Measurements from ENCODE around the gene CD160.
"Not testable (repeated sequence)": the region's sequence is repeated elsewhere in the genome, so short reads cannot be mapped to it uniquely, and the experiment has no call there.

CD160 gene

DNA sequence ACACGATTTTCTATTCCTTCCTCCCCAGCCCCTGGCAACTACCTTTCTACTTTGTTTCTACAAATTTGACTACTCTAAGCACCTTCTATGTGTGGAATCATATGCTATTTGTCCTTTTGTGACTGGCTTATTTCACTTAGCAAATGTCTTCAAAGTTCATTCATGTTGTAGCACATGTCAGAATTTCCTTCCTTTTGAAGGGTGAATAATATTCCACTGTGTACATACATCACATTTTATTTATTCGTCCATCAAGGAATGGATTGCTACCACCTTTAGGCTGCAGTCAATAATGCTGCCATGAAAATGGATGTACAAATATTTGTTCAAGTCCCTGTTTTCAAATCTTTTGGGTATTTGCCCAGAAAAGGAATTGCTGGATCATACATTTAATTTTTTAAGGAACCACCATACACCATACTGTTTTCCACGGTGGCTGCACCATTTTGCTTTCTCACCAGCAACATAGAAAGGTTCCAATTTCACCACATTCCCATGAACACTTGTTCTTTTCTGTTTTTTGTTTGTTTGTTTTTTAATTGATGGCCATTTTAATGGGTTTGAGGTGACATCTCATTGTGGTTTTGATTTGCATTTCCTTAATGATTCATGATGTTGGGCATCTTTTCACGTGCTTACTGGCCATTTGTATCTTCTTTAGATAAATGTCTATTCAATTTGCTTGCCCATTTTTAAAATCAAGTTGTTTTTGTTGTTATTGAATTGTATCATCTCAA lies 8.8 kb upstream of the CD160 start:
- no peak for DNase-seq

DNA sequence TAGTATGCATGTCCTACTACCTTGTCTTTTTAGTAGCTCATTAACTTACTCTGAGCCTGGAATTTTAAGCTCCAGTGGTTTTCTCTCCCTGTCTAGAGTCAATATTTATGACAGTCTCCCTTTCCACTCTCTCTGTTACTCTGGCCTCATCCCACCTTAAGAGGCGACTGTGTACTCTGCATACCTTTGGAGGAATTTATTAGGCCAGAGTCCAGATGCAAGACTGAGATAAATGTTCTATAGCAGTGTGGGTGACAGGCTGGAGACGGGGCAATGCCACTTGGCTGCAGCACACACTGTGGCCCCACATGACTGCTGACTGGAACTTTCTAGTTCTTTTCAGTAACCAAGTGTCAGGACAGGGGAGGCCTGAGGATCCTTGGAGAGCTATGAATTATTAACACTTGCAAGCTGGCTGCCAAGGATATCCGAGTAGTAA lies 8.1 kb upstream of the CD160 start:
- no peak for DNase-seq

DNA sequence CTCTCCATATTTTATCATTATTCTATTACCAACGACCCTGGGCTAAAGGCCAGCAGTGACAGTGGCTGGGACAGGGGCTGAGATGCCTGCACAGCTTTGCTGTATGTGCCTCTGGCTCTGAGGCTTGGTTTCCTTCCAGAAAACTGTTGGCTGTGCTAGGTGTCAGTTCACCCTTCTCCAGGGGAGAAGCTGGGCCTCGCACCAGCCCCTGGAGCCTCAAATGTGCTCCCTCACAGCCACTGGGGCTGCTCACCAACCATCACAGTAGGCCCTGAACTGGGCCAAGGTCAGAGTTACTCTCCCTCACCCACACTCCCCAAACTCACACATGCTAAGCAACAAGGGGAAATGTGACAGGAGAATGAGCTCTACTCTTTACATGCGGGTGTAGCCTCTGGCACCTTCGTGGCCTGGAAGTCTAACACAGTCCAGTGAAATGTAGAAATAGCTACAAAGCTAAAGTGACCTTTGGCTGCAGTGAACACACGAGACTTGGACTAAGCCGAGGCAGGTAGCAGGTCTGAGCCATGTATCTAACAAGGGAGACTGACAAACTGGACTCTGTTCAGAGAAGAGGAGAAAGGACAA lies 4.7 kb upstream of the CD160 start:
- DNase-seq = no peak

- DNase-seq = no peak
Measured at GRCh38 chr1:145716641-145717345, 2.5 kb upstream of the CD160 start.

- DNase-seq = no peak
Measured at GRCh38 chr1:145717833-145718232, 1.5 kb upstream of the CD160 start.

GRCh38 chr1:145718465-145718864 lies 834 bp upstream of the CD160 start:
- not testable (repeated sequence) for DNase-seq

GRCh38 chr1:145720556-145720877 lies 1.2 kb downstream of the CD160 start:
- no peak for DNase-seq

- DNase-seq = peak; percentile 71
Measured at GRCh38 chr1:145720878-145721671, 1.8 kb downstream of the CD160 start.

- DNase-seq = not testable (repeated sequence)
Measured at GRCh38 chr1:145726193-145726592, 6.9 kb downstream of the CD160 start.

GRCh38 chr1:145729196-145729595 lies 9.9 kb downstream of the CD160 start:
- no peak for DNase-seq

GRCh38 chr1:145729666-145730436 lies 10.6 kb downstream of the CD160 start:
- DNase-seq = no peak

DNA sequence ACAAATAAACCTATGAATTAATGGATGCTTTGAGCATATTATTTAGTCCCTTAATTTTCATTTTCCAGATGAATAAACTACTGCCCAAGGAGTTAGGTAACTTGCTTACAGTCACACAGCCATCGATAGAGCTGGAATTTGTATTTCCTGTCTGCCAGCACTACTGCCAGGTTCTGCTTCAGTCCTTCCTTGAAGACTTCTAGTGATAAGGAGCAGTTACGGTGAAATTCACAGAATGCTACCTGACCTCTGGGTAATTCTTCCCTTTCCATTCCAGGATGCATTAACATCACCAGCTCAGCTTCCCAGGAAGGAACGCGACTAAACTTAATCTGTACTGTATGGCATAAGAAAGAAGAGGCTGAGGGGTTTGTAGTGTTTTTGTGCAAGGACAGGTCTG lies 11.2 kb downstream of the CD160 start:
- DNase-seq = no peak

- no peak for DNase-seq
Measured at GRCh38 chr1:145730900-145731299, 11.6 kb downstream of the CD160 start.

- DNase-seq = no peak
Measured at GRCh38 chr1:145736191-145736590, 16.9 kb downstream of the CD160 start.

- DNase-seq = no peak
Measured at GRCh38 chr1:145740269-145740668, 21.0 kb downstream of the CD160 start.

- no peak for DNase-seq
Measured at GRCh38 chr1:145747398-145748247, 28.3 kb downstream of the CD160 start.

GRCh38 chr1:145750426-145750825 lies 31.1 kb downstream of the CD160 start:
- DNase-seq = peak; percentile 32

DNA sequence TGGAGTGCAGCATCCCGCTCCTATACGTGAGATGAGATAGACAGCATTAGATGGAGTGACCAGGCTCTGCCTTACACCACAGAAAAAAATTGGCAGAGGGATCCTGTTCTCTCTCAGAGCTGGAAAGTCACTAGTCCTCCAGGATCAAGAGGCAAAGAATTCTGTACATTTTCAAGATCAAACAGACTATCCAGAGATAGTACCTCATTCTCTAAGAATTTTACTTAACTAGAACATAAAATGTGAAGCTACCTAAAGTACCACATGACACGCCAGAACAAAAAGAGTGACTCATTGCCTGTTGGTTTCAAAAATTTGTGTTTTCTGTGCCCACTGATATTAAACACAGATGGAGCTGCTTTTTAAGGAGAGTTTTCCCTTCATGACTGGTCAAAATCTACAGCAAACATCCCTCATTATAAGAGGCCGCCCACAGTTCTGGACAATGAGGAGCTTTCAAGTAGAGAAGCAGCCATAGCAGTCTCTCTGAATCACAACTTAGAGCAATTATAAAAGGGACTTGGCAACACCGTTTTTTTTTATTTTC lies 32.3 kb downstream of the CD160 start:
- peak; percentile 25 for DNase-seq

- DNase-seq = no peak
Measured at GRCh38 chr1:145757420-145757819, 38.1 kb downstream of the CD160 start.

- DNase-seq = no peak
Measured at GRCh38 chr1:145758116-145758515, 38.8 kb downstream of the CD160 start.

GRCh38 chr1:145758575-145758974 lies 39.3 kb downstream of the CD160 start:
- no peak for DNase-seq

All from right hindlimb (tissue), 1 donor.